Stimulated activated CD8-positive, alpha-beta memory T cell treated with anti-CD3 and anti-CD28 coated beads, Interleukin-12 subunit alpha, Interleukin-12 subunit beta, amount 100 ng/mL, for 24 hours (primary cell): Measurements from ENCODE around the gene ITGA1.

ENCODE experiments used
- DNase-seq: peaks from one replicate; pipeline ENCODE4 v3.0.0-alpha.2; 2020; ENCODE audit errors: extremely low read depth

Gene ITGA1

GRCh38 chr5:52771343-52772039 is 16.2 kb upstream of the ITGA1 start:
- DNase-seq = no peak

- no peak for DNase-seq
Observed at GRCh38 chr5:52772668-52773067, 15.0 kb upstream of the ITGA1 start.

- no peak for DNase-seq
Observed at GRCh38 chr5:52773342-52773741, 14.4 kb upstream of the ITGA1 start.

- no peak for DNase-seq
Observed at GRCh38 chr5:52774005-52774410, 13.7 kb upstream of the ITGA1 start.

- DNase-seq = no peak
Observed at GRCh38 chr5:52776116-52776515, 11.6 kb upstream of the ITGA1 start.

- no peak for DNase-seq
Observed at GRCh38 chr5:52777186-52777585, 10.5 kb upstream of the ITGA1 start.

GRCh38 chr5:52778781-52779180 is 8.9 kb upstream of the ITGA1 start:
- DNase-seq = no peak

GRCh38 chr5:52779213-52779612 is 8.5 kb upstream of the ITGA1 start:
- DNase-seq = no peak

GRCh38 chr5:52783226-52783959 is 4.3 kb upstream of the ITGA1 start:
- DNase-seq = no peak

- DNase-seq = no peak
Observed at GRCh38 chr5:52784737-52785136, 3.0 kb upstream of the ITGA1 start.

GRCh38 chr5:52786391-52786790 is 1.3 kb upstream of the ITGA1 start:
- no peak for DNase-seq

GRCh38 chr5:52786949-52787599 is 642 bp upstream of the ITGA1 start:
- DNase-seq = no peak

- no peak for DNase-seq
Observed at GRCh38 chr5:52788505-52788821, 747 bp downstream of the ITGA1 start.

GRCh38 chr5:52789378-52789777 is 1.7 kb downstream of the ITGA1 start:
- no peak for DNase-seq

- no peak for DNase-seq
Observed at GRCh38 chr5:52789851-52790250, 2.1 kb downstream of the ITGA1 start.

GRCh38 chr5:52791366-52791765 is 3.6 kb downstream of the ITGA1 start:
- DNase-seq = no peak

GRCh38 chr5:52794519-52794918 is 6.8 kb downstream of the ITGA1 start:
- DNase-seq = no peak

- no peak for DNase-seq
Observed at GRCh38 chr5:52796031-52796430, 8.3 kb downstream of the ITGA1 start.

GRCh38 chr5:52796516-52797103 is 8.9 kb downstream of the ITGA1 start:
- no peak for DNase-seq

GRCh38 chr5:52798938-52799337 is 11.2 kb downstream of the ITGA1 start:
- no peak for DNase-seq

GRCh38 chr5:52799358-52799982 is 11.8 kb downstream of the ITGA1 start:
- DNase-seq = no peak

- DNase-seq = peak; percentile 88
Observed at GRCh38 chr5:52799983-52800393, 12.3 kb downstream of the ITGA1 start.
